Upper lobe of left lung (tissue), 4 donors: ENCODE results near the gene BMP6.

Source experiments
- CTCF ChIP-seq, 6 experiments: fragments of 450-650 bp in 4 of 6; fragments of 200-600 bp in 2 of 6; sonication (generic) in 2 of 6; IDR thresholded peaks; one replicate each; pipeline ENCODE4 v1.5.1; 2016 to 2019; ENCODE audit warnings: antibody characterized with exemption in 6 of 6
- EP300 ChIP-seq, 4 donors: sonication (generic); formaldehyde crosslinking; IDR thresholded peaks; one replicate each; pipeline ENCODE4 v1.5.1; 2017; ENCODE audit warnings: antibody characterized with exemption in 4 of 4, control low read depth in 2 of 4
- POLR2A ChIP-seq, 4 donors: fragments of 450-650 bp; IDR thresholded peaks; one replicate each; pipeline ENCODE4 v1.5.1; 2016 to 2017; ENCODE audit warnings: antibody characterized with exemption in 4 of 4, mild to moderate bottlenecking in 2 of 4
- POLR2AphosphoS5 ChIP-seq, 2 donors: sonication (generic); formaldehyde crosslinking; IDR thresholded peaks; one replicate each; pipeline ENCODE4 v1.5.1; 2017; ENCODE audit warnings: antibody characterized with exemption in 2 of 2

GRCh38 chr6:7887278-7887991 is 161.5 kb downstream of the BMP6 start:
- TF ChIP-seq CTCF (IDR thresholded peaks at IDR 0.05) (no peak), EP300 (IDR thresholded peaks at IDR 0.05) (no peak), POLR2A (IDR thresholded peaks at IDR 0.05) (no peak), POLR2AphosphoS5 (IDR thresholded peaks at IDR 0.05) (no peak)
